ENCODE measurements around the gene PPA2. TPM values are rescaled to one million over a fixed set of nuclear protein-coding genes. Genes with fewer than 3 reads are reported as not detected.

The PPA2 gene
- total RNA-seq, 1 donor, result 103 TPM

- DNase-seq (ENCODE audit: low read depth), result peak; percentile 18
- TF ChIP-seq CTCF (IDR thresholded peaks at IDR 0.05; ENCODE audit: insufficient read depth, low read depth, low read length), result no peak
- H3K4me3 ChIP-seq (ENCODE audit: low read depth, low read length), result no peak overlapping the region
Observed at GRCh38 chr4:105343146-105343931, 130.5 kb downstream of the PPA2 start.

- no peak overlapping the region for H3K4me3 ChIP-seq (ENCODE audit: low read depth, low read length)
- no peak for TF ChIP-seq CTCF (IDR thresholded peaks at IDR 0.05; ENCODE audit: insufficient read depth, low read depth, low read length)
- DNase-seq (ENCODE audit: low read depth), result no peak
Observed at GRCh38 chr4:105329081-105329480, 144.8 kb downstream of the PPA2 start.

GRCh38 chr4:105327956-105328355, 145.9 kb downstream of the PPA2 start:
- no peak for DNase-seq (ENCODE audit: low read depth)
- no peak for TF ChIP-seq CTCF (IDR thresholded peaks at IDR 0.05; ENCODE audit: insufficient read depth, low read depth, low read length)

GRCh38 chr4:105327222-105327621, 146.6 kb downstream of the PPA2 start:
- TF ChIP-seq CTCF (IDR thresholded peaks at IDR 0.05; ENCODE audit: insufficient read depth, low read depth, low read length), result no peak
- no peak for DNase-seq (ENCODE audit: low read depth)
- no peak overlapping the region for H3K4me3 ChIP-seq (ENCODE audit: low read depth, low read length)

More at GRCh38 chr4:105327956-105328355, 145.9 kb downstream of the PPA2 start:
- no peak overlapping the region for H3K4me3 ChIP-seq (ENCODE audit: low read depth, low read length)

Small RNA genes within 50 kb of the gene (small RNA-seq; reads per million reads assigned to genes)
- not detected for gene RNU6-553P

Other genes with a start within 250 kb of the PPA2 start
- not detected in 2 replicates for gene ARHGEF38, start 78.6 kb upstream of the PPA2 start, total RNA-seq
- 13.9 and 18.6 TPM in 2 replicates for gene INTS12, start 234.6 kb upstream of the PPA2 start, total RNA-seq
- 11.0 and 22.5 TPM in 2 replicates for gene GSTCD, start 234.7 kb upstream of the PPA2 start, total RNA-seq

Measured in fibroblast of villous mesenchyme (primary cell).